ENCODE data around the gene MYO1A. TPM values are rescaled to one million over a fixed set of nuclear protein-coding genes. Genes with fewer than 3 reads are reported as not detected.

MYO1A gene
- total and polyA plus RNA-seq, 2 donors (not counting 1 experiment from before 2014, with no cell fraction given), result 0.55 to 1.3 TPM

- H3K4me2 ChIP-seq (replicated peaks; ENCODE audit: low read depth, low read length, poor library complexity, severe bottlenecking), result no peak overlapping the region
- intact Hi-C loops (cut with micrococcal nuclease), result loop anchor here (2.0 kb wide), 1 partner anchor 13 kb away; the partner anchor contains the start of gene NEMP1
- no peak overlapping the region for H2AFZ ChIP-seq (ENCODE audit: insufficient read depth, low read depth, low read length, poor library complexity, severe bottlenecking)
- Mint-ChIP-seq H3K4me1 (peaks cover 62% of the 10 kb centered on the region), H3K27ac (peak overlapping the region; percentile 80), H3K4me3 (peak overlapping the region; percentile 17), H3K27me3 (no peaks in the 10 kb centered on the region), H3K9me3 (ENCODE audit: insufficient read depth) (no peaks in the 10 kb centered on the region)
- no peak overlapping the region for H3K9ac ChIP-seq (ENCODE audit: low read length)
- WGBS (ENCODE audit: insufficient coverage), result 93% methylated on average over 18 of the region's 25 CpGs
- no peak for ATAC-seq (ENCODE audit: low read depth)
- no peak overlapping the region for H3K4me3 ChIP-seq (ENCODE audit: control extremely low read depth in 1 of 5, extremely low read depth in 1 of 5, insufficient read depth in 1 of 5, low read depth in 2 of 5, low read length in 4 of 5)
- peaks cover 18% of the 10 kb centered on the region for H4K20me1 ChIP-seq (ENCODE audit: control insufficient read depth, insufficient read depth, low read length, poor library complexity, severe bottlenecking)
- TF ChIP-seq, protein P1, sequence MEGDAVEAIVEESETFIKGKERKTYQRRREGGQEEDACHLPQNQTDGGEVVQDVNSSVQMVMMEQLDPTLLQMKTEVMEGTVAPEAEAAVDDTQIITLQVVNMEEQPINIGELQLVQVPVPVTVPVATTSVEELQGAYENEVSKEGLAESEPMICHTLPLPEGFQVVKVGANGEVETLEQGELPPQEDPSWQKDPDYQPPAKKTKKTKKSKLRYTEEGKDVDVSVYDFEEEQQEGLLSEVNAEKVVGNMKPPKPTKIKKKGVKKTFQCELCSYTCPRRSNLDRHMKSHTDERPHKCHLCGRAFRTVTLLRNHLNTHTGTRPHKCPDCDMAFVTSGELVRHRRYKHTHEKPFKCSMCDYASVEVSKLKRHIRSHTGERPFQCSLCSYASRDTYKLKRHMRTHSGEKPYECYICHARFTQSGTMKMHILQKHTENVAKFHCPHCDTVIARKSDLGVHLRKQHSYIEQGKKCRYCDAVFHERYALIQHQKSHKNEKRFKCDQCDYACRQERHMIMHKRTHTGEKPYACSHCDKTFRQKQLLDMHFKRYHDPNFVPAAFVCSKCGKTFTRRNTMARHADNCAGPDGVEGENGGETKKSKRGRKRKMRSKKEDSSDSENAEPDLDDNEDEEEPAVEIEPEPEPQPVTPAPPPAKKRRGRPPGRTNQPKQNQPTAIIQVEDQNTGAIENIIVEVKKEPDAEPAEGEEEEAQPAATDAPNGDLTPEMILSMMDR (IDR thresholded peaks at IDR 0.05), result no peak
- no peak for TF ChIP-seq EZH2 (IDR thresholded peaks at IDR 0.05; ENCODE audit: borderline replicate concordance, insufficient read depth, low read depth, low read length, poor library complexity, severe bottlenecking)
- peaks cover 0 to 31% of the 10 kb centered on the region in 2 experiments for H3K36me3 ChIP-seq (replicated peaks in 1 of 2; ENCODE audit: control extremely low read depth in 1 of 2, control insufficient read depth in 1 of 2, extremely low read depth in 1 of 2, insufficient read depth in 2 of 2, low read length in 1 of 2)
- peaks cover 22 to 42% of the 10 kb centered on the region in 2 donors for H3K4me1 ChIP-seq (ENCODE audit: control insufficient read depth in 2 of 2, insufficient read depth in 2 of 2, low read length in 2 of 2)
- H3K79me2 ChIP-seq (ENCODE audit: control insufficient read depth, insufficient read depth, low read length), result peaks cover 16% of the 10 kb centered on the region
- DNase-seq, result peak; percentile 23
- ChIA-PET POLR2A (interaction anchor here (1.0 to 3.6 kb wide), 7 partner anchors 11 to 21 kb away, joined by 3 to 56 read pairs (median 4); partner anchors contain the start of gene STAT6), CTCF (interaction anchor here (1.4 to 18.5 kb wide), 6 partner anchors 15 to 90 kb away, joined by 3 to 406 read pairs (median 6); partner anchors contain the start of genes NEMP1 and STAT6)
- no peaks in the 10 kb centered on the region for H3K9me3 ChIP-seq (ENCODE audit: control extremely low read depth in 1 of 3, control insufficient read depth in 2 of 3, insufficient read depth in 1 of 3, low read length in 2 of 3)
- no peaks in the 10 kb centered on the region for H3K27me3 ChIP-seq (replicated peaks in 1 of 4; ENCODE audit: control extremely low read depth in 1 of 4, control insufficient read depth in 3 of 4, insufficient read depth in 4 of 4, low read length in 3 of 4)
- peak overlapping the region in 1 of 2 donors; percentile 3 for H3K27ac ChIP-seq (ENCODE audit: low read length in 2 of 2)
Measured at GRCh38 chr12:57091638-57092528, 42.0 kb upstream of the MYO1A start.

Data from B cell (primary cell).